HG03432 (cell line): ENCODE results near the gene PCSK5.

ENCODE experiments used
- ATAC-seq: cut with Tn5 transposase; IDR thresholded peaks from one replicate; pipeline ENCODE4 v1.9.1; 2021; ENCODE audit warnings: mild to moderate bottlenecking, moderate library complexity; ENCODE audit not compliant: unreplicated experiment

PCSK5 gene

GRCh38 chr9:75998096-75998780, 107.8 kb downstream of the PCSK5 start:
- ATAC-seq: no peak

- ATAC-seq: no peak
Measured at GRCh38 chr9:76001459-76001858, 111.0 kb downstream of the PCSK5 start.

GRCh38 chr9:76003041-76003440, 112.6 kb downstream of the PCSK5 start:
- no peak for ATAC-seq

- no peak for ATAC-seq
Measured at GRCh38 chr9:76004526-76004925, 114.1 kb downstream of the PCSK5 start.

GRCh38 chr9:76007935-76008334, 117.5 kb downstream of the PCSK5 start:
- no peak for ATAC-seq

- no peak for ATAC-seq
Measured at GRCh38 chr9:76013809-76014208, 123.3 kb downstream of the PCSK5 start.

- ATAC-seq: no peak
Measured at GRCh38 chr9:76018235-76018634, 127.8 kb downstream of the PCSK5 start.

GRCh38 chr9:76018761-76019160, 128.3 kb downstream of the PCSK5 start:
- no peak for ATAC-seq

- no peak for ATAC-seq
Measured at GRCh38 chr9:76020652-76021051, 130.2 kb downstream of the PCSK5 start.

- ATAC-seq: no peak
Measured at GRCh38 chr9:76022317-76022716, 131.8 kb downstream of the PCSK5 start.

- no peak for ATAC-seq
Measured at GRCh38 chr9:76023715-76024195, 133.3 kb downstream of the PCSK5 start.

GRCh38 chr9:76025286-76025685, 134.8 kb downstream of the PCSK5 start:
- ATAC-seq: no peak

- no peak for ATAC-seq
Measured at GRCh38 chr9:76026796-76027195, 136.3 kb downstream of the PCSK5 start.

- no peak for ATAC-seq
Measured at GRCh38 chr9:76027416-76027815, 136.9 kb downstream of the PCSK5 start.

- no peak for ATAC-seq
Measured at GRCh38 chr9:76027861-76028260, 137.4 kb downstream of the PCSK5 start.

- ATAC-seq: no peak
Measured at GRCh38 chr9:76032038-76032796, 141.7 kb downstream of the PCSK5 start.

GRCh38 chr9:76032797-76033373, 142.4 kb downstream of the PCSK5 start:
- no peak for ATAC-seq

GRCh38 chr9:76034049-76034448, 143.6 kb downstream of the PCSK5 start:
- no peak for ATAC-seq

GRCh38 chr9:76036762-76037161, 146.3 kb downstream of the PCSK5 start:
- ATAC-seq: no peak

- no peak for ATAC-seq
Measured at GRCh38 chr9:76037587-76038225, 147.2 kb downstream of the PCSK5 start.

GRCh38 chr9:76038431-76038830, 148.0 kb downstream of the PCSK5 start:
- no peak for ATAC-seq
